GM21529 (cell line): ENCODE data around the gene IRAK4.

ENCODE experiments used
- ATAC-seq: cut with Tn5 transposase; IDR thresholded peaks from one replicate; pipeline ENCODE4 v1.9.1; 2021; ENCODE audit not compliant: unreplicated experiment

IRAK4 gene

GRCh38 chr12:43835656-43836474 is 77.1 kb downstream of the IRAK4 start, which contains the start of gene TMEM117:
TMEM117 (plus strand) TSS chr12:43836081.
- ATAC-seq: peak; percentile 76

- peak; percentile 24 for ATAC-seq
Observed at GRCh38 chr12:43836475-43836989, 77.8 kb downstream of the IRAK4 start.
